ENCODE results near the gene INAFM2.
A peak's percentile ranks its signal among the peaks of the same experiment; 100 is the strongest.

INAFM2 gene

DNA sequence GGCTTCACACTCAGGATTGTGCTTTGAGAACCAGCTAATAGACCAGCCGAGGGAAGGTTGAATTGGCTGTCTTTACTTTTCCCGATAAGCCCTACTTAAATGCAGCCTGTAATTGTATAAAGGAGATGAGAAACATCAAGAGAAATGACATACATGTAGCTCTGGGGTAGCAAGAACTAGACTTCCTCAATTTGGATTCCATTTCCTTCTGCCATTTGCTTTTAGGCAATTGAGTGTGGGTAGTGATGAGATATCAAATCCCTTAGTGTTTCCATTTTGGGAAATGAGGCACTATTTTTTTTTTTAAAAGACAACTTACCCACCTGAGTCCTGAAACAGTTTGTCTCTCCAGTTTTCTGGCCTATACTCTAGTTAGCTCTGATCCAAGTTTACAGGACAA is 2.2 kb downstream of the INAFM2 start:
- no peak for DNase-seq

DNA sequence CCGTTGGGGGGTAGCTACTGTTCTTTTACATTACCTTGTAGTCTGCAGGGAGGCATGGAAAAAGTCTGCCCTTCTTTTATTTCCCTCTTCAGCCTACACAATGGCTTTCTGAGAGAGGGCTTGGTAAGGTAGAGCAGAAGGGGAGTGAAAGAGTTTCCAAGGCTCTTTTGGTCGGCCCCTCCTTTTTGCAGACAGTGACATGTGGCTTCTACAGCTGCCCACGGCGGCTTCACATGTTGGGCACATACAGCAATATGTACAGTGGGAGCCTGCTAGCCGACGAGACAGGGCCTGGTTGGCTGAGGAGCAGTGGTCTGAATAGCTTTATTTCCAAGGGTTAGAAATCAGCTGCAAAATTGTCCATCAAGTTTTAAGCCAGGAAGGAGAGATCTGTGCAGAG is 4.0 kb downstream of the INAFM2 start:
- no peak for DNase-seq

DNA sequence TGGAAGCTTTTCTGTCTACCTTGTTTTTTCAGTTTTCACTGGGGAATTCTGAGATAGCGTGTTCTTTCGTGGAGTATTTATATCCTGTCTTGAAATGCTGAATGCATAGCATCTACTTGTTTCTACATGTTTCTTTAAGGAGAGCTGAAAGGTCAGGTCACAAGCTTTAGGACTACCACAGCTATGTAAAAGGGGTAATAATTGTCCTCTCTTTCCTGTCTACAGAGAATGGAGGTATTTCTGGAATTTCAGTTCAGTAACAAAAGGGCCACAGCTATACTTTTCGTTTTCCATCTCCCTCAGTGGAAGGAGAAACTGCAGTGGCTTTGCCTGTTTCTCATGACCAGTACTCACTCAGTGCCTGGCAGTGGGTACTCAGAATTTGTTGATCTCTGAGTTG is 4.7 kb downstream of the INAFM2 start:
- no peak for DNase-seq

GRCh38 chr15:40328751-40329150 is 5.3 kb downstream of the INAFM2 start:
- no peak for DNase-seq

- no peak for DNase-seq
These were observed 6.3 kb downstream of the INAFM2 start for GRCh38 chr15:40329804-40330203.

- DNase-seq = peak in 12 of 56 donors; percentile 8 to 46 (median 23)
These were observed 6.9 kb downstream of the INAFM2 start for GRCh38 chr15:40330368-40330836.

GRCh38 chr15:40331026-40331425 is 7.5 kb downstream of the INAFM2 start:
- DNase-seq = no peak

- DNase-seq = no peak
These were observed 8.1 kb downstream of the INAFM2 start for GRCh38 chr15:40331637-40332036.

DNA sequence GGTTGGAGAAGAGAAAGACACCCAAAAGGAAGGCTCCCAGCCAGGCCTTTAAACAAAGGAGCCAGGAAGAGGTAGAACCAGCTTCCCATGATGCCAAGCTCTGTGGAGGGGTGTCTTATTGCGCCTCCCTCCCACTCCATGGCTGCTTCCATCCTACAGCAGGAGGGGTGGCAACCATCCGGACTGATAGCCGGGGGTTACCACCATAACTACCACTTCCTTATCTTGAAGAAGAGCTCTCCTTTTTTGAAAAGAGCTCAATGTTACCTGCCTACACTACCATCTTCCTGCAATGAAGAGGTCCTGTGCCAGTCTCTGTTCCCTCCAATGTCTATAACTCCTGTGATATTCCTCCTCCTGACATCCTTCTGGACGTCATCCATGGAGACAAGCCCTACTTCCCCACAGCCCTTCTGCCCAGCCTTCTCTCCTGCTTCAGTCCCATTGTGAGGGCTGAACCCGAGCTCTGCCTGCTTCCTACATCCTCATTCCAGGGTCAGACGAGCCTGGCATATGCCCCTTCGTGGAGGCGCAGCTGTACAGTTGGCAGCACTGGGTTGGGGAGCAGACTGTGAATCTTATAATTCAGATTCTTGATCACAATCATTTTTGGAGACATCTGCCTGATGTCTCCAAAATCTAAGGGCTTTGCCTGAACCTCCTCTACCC is 8.8 kb downstream of the INAFM2 start:
- no peak for DNase-seq

- peak in 29 of 56 donors; percentile 7 to 74 (median 25) for DNase-seq
These were observed 10.5 kb downstream of the INAFM2 start for GRCh38 chr15:40333922-40334492.

DNA sequence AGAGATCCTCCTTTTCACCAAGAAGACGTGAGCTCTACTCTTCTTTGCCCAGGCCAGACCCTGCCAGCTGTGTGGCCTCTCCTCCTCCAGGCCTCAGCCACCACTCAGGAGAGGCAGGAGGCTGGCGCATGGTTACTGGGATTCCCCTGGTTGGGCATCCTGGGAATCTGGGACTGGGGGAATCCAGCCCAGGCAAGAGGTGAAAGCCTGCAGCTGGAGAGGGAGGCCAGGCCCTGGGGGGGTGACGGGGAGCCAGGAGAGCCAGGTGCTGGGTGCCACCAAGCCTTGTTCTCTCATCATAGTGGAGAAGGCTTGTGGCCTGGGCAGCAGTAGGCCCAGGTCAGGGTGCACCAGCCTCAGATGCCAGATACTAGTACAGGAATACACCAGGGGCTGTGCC is 11.0 kb downstream of the INAFM2 start:
- no peak for DNase-seq

GRCh38 chr15:40334941-40335795 is 11.7 kb downstream of the INAFM2 start:
- peak in 1 of 56 donors; percentile 11 for DNase-seq

- no peak for DNase-seq
These were observed 12.6 kb downstream of the INAFM2 start for GRCh38 chr15:40335938-40336743.

GRCh38 chr15:40336744-40337122 is 13.2 kb downstream of the INAFM2 start:
- DNase-seq = peak in 3 of 56 donors; percentile 11 to 28 (median 15)

DNA sequence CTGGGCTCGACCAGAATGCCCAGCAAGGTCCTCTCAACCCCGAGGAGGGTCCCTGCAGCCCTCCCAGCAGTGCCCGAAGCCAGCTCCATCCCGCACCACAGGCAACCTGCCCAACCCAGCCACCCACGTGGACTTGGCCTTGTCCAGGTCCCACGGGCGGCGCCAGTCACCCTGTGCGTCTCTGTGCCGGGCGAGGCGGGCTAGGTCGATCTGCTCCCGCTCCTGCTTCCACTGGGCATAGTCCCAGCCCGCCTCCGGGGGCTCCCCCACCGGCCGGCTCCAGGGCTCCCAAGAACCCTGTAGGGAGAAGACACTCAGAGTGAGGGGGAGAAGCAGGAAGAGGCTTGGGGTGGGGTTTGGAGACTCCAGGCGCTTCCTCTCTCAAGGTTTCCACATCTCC is 14.1 kb downstream of the INAFM2 start:
- DNase-seq = peak in 1 of 56 donors; percentile 20

DNA sequence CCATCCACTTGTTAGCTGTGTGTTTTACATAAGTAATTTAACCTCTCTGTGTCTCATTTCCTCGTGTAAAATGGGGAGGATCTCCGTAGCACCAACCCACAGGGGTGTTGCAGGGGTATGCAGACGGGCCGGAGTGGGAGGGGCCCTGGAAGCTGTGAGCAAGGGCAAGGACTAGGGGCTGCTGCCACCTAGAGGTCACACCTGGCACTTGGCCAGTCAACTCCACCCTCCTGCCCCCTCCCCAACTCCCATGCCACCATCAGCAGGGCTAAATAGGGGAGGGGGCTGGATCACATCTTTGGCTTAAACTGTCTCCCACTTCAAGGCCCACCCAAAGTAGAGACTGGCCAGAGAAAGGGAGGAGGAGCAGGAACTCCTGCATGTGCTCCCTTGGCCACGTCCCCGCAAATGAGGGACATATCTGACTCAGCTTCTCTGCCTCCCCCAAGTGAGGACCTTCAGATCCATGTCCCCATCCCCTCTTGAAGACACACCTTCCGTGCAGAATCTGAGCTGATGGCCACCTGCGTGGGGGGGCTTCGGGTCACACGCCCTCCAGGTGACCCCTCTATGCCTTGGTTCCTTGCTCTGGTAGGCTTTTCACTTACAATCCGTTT is 14.7 kb downstream of the INAFM2 start:
- DNase-seq = peak in 45 of 56 donors; percentile 13 to 77 (median 38)

DNA sequence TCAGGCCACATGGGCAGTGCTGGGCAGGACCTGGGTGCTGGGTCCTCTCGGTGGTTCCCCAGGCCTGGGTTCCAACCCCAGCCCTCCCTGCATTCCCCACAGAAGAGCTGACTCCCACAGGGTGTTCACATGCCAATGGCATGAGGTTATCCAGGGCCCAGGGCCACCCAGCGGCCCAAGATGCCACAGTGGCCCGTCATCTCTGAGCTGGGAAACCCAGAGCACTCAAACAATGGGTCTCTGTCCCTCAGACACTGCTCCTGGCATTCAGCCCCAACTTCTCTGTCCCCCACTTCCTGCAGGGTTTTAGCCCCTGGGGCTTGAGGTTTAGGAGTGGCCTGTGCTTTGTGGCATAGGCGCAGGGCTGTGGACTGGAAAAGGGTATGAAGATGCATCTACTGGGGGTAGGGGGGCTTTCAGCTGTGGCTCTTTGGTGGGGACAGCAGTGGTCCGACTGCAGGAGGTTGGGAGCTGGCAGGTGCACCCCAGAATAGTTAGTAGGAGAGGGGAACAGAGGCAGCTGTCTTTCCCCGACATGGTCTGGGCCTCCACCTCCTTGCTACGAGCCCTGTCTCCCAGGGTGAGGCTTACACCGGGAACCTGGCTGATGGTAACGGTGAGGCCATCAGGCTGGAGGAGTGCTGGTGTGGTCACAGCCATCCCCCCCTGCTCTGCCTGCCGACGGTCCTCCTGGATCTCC is 15.6 kb downstream of the INAFM2 start:
- DNase-seq = peak in 47 of 56 donors; percentile 15 to 80 (median 59)

DNA sequence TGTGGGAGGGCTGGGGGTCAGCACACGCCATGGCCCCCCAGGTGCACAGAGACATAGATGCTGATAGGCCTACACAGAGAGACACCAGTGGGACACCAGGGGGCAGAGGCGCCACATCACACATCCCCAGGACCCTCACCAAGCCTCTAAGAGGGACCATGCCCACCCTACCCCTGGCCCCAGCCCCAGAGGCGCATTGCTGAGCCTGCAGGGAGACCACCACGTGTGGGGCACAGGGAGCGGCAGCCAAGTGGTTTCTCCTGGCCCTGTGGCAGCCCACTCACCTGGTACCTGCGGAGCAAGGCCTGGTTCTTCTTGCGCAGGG is 16.1 kb downstream of the INAFM2 start:
- DNase-seq = peak in 3 of 56 donors; percentile 39 to 53 (median 43)

DNA sequence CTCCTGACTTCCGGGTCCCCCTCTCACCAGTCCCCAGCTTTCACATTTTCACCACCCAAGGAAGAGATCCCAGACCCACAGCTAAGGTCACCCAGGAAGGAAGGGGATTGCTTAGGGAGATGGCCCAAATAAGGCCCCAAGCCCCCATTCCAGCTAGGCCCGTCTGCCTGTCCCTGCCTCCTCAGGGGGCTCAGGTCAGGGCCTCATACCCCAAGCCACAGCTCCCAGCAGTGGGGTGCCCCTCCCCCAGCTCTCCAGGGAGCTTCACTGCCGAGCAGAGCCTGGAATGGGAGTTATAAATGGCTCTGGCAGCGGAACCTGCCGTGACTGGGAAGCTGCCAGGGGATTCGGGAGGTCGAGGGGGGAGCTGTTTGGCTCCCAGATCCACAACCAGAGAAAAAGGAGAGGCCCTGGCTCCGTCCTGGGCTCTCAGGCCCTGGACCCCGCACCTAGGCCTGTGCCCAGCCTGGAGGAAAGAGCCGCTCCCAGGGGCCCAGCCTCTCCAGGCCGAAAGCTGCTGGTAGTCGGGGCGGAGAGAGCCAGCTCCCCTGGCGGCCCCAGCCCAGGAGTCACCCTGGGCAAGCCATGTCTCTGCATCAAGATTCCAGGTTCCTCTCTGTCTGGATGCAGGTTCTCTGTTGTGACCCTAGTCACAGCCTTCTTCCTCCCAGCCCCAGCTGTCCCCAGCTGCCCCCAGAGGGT is 16.7 kb downstream of the INAFM2 start:
- peak in 47 of 56 donors; percentile 46 to 85 (median 67) for DNase-seq
